Heart left ventricle (tissue), 16 donors: ENCODE results near the gene TTLL11. TPM values are rescaled to one million over a fixed set of nuclear protein-coding genes. Genes with fewer than 3 reads are reported as not detected.

Experiments used
- ATAC-seq, 4 donors: fragments of 200-7000 bp; cut with Tn5 transposase; one replicate each; pipeline ENCODE4 v1.9.1; 2020 to 2022; ENCODE audit warnings: moderate library complexity in 4 of 4, mild to moderate bottlenecking in 3 of 4, moderate number of reproducible peaks in 1 of 4
- DNase-seq, 5 donors: peaks; one replicate each; pipeline ENCODE4 v3.0.0-alpha.2; 2020
- H3K27ac ChIP-seq, 12 donors: fragments of 200-600 bp; sonication (generic) in 4 of 12; one replicate each; pipeline versions ENCODE4 v1.5.0 to v1.8.0; 2016 to 2022; ENCODE audit warnings: mild to moderate bottlenecking in 2 of 12
- H3K27me3 ChIP-seq, 9 donors: fragments of 200-600 bp; sonication (generic) in 2 of 9; one replicate each; pipeline versions ENCODE4 v1.5.1 to v1.8.0; 2016 to 2022; ENCODE audit warnings: mild to moderate bottlenecking in 3 of 9
- H3K36me3 ChIP-seq, 9 donors: fragments of 200-600 bp; sonication (generic) in 2 of 9; one replicate each; pipeline versions ENCODE4 v1.5.0 to v1.8.0; 2018 to 2022; ENCODE audit warnings: mild to moderate bottlenecking in 2 of 9
- H3K4me1 ChIP-seq, 12 donors: fragments of 200-600 bp; sonication (generic) in 4 of 12; one replicate each; pipeline versions ENCODE4 v1.5.0 to v1.8.0; 2016 to 2022; ENCODE audit warnings: mild to moderate bottlenecking in 3 of 12
- H3K4me3 ChIP-seq, 12 donors: fragments of 200-600 bp; sonication (generic) in 4 of 12; one replicate each; pipeline versions ENCODE4 v1.5.0 to v1.8.0; 2017 to 2022; ENCODE audit warnings: mild to moderate bottlenecking in 9 of 12, moderate library complexity in 4 of 12
- H3K9me3 ChIP-seq, 12 donors: fragments of 200-600 bp; sonication (generic) in 4 of 12; one replicate each; pipeline versions ENCODE4 v1.5.0 to v1.8.0; 2016 to 2022; ENCODE audit warnings: mild to moderate bottlenecking in 1 of 12
- POLR2A ChIP-seq, 2 donors: fragments of 450-650 bp; IDR thresholded peaks; one replicate each; pipeline ENCODE4 v1.6.1; 2017; ENCODE audit warnings: antibody characterized with exemption in 2 of 2, mild to moderate bottlenecking in 2 of 2, moderate library complexity in 2 of 2
- WGBS, 4 donors: extraction: QIAGEN DNeasy Blood & Tissue Kit in 2 of 4; methylation state at CpG; one replicate each; pipeline versions ENCODE4 v1.1.5 to v1.1.7; 2013 to 2018; 5-methylcytosine and 5-hydroxymethylcytosine counted together
- intact Hi-C, 10 donors: fragments of 100-400 bp; cut with DNase I; formaldehyde crosslinking; loops; one replicate each; pipeline versions ENCODE4 v1.11.1 to v1.14.2; 2022
- polyA plus RNA-seq, 2 donors: library from polyadenylated mRNA; stranded (reverse); fragments of 200-250 nt; gene quantifications; one replicate each; pipeline ENCODE4 v1.2.3, GENCODE V29; 2013
- total RNA-seq, 9 donors: library from RNA; depleted of rRNA in 2 of 9; stranded (reverse); fragments of >200 nt in 2 of 9; fragmentation: NEBNext Ultra II Directional in 3 of 9; extraction: Animal tissue kit (Norgen Biotek cat#: 25700) in 3 of 9; gene quantifications; one replicate each; pipeline versions ENCODE4 v1.1.0 to v1.2.4, GENCODE V29; 2016 to 2023
- TF ChIP-seq, protein P1 (sequence below), 12 donors: fragments of 200-600 bp; sonication (generic) in 4 of 12; IDR thresholded peaks; one replicate each; pipeline versions ENCODE4 v1.5.0 to v1.8.0; 2018 to 2022; ENCODE audit warnings: antibody characterized with exemption in 12 of 12, mild to moderate bottlenecking in 5 of 12
- donor health status: ischemic (EF 13 %, LVEDD 7.1; RV severe dilation, severe dysfunction).
- donor health status: healthy with polysubstance abuse.
- donor health status: DM: no; HTN: yes; CAD: no.
- donor health status: DM: no; HTN: no; CAD: no.
- donor health status: ischemic (EF 25% LVEDD 6.9; RV normal size, moderate dysfunction).
- donor health status: ischemic (EF 25% LVEDD 5.7; RV mildly dilated, moderate dysfunction).
- donor health status: healthy.
- donor health status: DM: yes; HTN: yes; CAD: no.
- donor health status: ischemic (EF 35%, LVEDD 5.7; RV mildly dilated, moderate dysfunction).
- donor health status: nonischemic (EF 11% LVEDD 7.7; RV severe dilation, severe dysfunction).
- donor health status: DM: yes; HTN: yes; CAD: no.
- donor health status: PGD.
- donor health status: ischemic (EF 29% LVEDD 5.4; RV normal size, mild dysfunction).
- donor health status: nonischemic (EF 23%, LVEDD 6.1; RV moderate dilation, normal function).

TTLL11 gene
- total and polyA plus RNA-seq, 11 donors, result 2.7 to 10.9 (median 7.9) TPM

DNA sequence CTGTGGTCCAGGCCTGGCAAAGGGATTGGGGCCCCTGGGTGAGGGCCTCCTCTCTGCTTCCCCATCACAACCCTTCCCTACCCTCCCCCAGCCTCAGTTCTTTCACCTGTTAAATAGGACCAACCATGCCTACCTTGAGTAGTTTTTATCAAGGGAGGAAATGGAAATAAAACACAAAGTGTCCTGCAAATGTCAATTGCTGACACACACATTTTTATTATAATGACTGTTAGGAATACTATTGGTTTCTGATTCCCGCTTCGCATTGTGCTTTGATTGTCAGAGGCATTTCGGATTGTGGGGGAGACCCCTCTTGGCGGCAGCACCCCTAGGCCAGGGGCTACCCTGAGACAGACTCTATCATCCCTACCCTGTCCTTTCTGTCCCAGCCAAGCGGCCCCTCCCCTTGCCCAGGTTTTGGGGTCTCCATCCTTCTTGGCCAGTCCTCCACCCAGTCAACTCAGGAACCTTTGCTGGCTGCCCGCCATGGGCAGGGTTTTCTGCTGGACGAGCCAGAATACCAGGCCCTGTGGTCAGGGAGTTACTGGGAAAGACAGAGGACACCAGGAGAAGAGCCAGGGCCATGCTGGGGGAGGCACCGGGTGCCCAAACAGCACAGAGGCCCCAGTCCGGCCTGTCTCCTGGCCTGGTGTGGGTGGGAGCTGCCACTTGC, 18.4 kb upstream of the TTLL11 start:
- Histone ChIP-seq H3K27me3 (no peaks in the 10 kb centered on the region), H3K27ac (no peak overlapping the region), H3K9me3 (no peaks in the 10 kb centered on the region), H3K4me3 (no peak overlapping the region), H3K4me1 (peaks cover 0 to 12% (median 5%) of the 10 kb centered on the region in 12 donors), H3K36me3 (no peaks in the 10 kb centered on the region)
- no peak for ATAC-seq
- WGBS, 4 donors, result 88 to 95% (median 92%) methylated on average over 8 to 9 of the region's 9 CpGs
- DNase-seq, result no peak
- TF ChIP-seq, protein P1, sequence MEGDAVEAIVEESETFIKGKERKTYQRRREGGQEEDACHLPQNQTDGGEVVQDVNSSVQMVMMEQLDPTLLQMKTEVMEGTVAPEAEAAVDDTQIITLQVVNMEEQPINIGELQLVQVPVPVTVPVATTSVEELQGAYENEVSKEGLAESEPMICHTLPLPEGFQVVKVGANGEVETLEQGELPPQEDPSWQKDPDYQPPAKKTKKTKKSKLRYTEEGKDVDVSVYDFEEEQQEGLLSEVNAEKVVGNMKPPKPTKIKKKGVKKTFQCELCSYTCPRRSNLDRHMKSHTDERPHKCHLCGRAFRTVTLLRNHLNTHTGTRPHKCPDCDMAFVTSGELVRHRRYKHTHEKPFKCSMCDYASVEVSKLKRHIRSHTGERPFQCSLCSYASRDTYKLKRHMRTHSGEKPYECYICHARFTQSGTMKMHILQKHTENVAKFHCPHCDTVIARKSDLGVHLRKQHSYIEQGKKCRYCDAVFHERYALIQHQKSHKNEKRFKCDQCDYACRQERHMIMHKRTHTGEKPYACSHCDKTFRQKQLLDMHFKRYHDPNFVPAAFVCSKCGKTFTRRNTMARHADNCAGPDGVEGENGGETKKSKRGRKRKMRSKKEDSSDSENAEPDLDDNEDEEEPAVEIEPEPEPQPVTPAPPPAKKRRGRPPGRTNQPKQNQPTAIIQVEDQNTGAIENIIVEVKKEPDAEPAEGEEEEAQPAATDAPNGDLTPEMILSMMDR (IDR thresholded peaks at IDR 0.05), result no peak
- no peak for TF ChIP-seq POLR2A (IDR thresholded peaks at IDR 0.05)
- intact Hi-C loops, result loop anchor here in 1 of 10 donors (5.0 kb wide), 1 partner anchor 246 kb away; no protein-coding TSS in a partner anchor

DNA sequence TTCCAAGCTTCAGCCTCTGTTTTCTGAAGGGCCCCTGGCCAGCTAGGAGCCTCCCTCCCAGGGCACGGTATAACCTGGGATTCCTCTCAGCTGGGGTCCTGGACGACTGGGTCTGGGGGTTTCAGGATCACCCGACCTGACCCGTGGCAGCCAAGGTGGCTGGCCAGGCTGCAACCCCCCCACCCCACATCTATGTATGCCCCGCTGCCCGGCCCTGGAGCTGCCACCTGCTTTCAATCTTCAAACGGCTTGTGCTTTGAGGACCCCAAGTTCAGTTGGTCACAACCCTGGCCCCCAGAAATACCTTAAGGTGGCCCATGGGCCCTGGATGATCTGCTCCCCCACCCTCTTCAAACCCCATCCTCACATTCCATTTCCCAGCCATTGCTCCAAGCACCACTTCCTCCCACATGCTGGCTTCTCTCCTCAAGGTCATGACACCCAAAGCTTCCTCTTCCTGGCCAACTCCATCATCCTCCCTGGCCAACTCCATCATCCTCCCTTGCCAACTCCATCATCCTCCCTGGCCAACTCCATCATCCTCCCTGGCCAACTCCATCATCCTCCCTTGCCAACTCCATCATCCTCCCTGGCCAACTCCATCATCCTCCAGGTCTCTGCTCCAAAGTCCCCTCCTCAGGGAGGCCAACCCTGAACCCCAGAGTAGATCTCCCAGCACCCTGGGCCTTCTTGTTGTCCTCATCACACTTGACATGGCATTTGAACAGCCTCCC, 17.2 kb upstream of the TTLL11 start:
- Histone ChIP-seq H3K9me3 (no peaks in the 10 kb centered on the region), H3K27ac (no peak overlapping the region), H3K4me1 (peaks cover 0 to 17% (median 6%) of the 10 kb centered on the region in 12 donors), H3K36me3 (no peaks in the 10 kb centered on the region), H3K27me3 (no peaks in the 10 kb centered on the region), H3K4me3 (no peak overlapping the region)
- ATAC-seq (no peak), DNase-seq (no peak)
- no peak for TF ChIP-seq POLR2A (IDR thresholded peaks at IDR 0.05)
- TF ChIP-seq, protein P1 (IDR thresholded peaks at IDR 0.05), result no peak
- intact Hi-C loops, result loop anchor here in 1 of 10 donors (5.0 kb wide), 1 partner anchor 247 kb away; no protein-coding TSS in a partner anchor
- WGBS, 4 donors, result 82 to 97% (median 90%) methylated on average over 7 of the region's 7 CpGs

DNA sequence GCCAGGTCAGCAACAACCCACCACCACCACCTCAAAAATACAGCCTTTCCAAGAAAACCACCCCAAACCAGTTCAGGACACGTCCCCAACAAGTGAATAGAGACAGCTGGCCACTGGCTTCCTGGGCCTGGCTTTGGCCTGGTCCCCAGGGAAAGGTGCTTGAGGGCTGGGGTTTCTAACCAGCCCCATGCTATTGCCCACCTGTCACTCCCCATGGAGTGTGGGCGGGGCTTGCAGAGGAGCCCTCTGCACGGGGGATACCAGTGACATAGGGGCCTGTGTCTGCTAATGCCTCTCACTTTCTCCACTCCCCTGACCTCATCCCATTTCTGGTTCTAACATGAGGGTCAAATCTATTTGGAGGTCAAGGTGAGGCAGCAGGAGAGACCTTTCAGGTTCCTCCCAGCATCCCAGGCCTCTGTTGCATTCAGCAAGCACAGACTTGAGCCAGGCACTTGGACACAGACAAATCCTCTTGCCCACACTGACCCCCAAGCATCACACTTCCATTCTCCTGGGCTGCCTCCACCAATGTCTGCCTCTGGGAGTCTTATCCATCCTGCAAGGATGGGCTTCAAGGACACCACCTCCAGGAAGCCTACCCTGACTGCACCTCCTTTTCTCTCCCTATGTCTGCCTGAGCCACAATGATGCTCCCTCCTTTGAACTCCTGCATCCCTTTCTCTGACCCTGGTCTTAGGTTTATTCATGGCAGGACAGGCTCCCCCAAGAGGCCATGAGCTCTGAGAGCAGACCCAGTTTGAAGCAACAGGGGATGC, 16.1 kb upstream of the TTLL11 start:
- WGBS, 4 donors, result 84 to 93% (median 88%) methylated on average over 2 to 3 of the region's 3 CpGs
- no peak overlapping the region for H3K27ac ChIP-seq
- peaks cover 0 to 17% (median 6%) of the 10 kb centered on the region in 12 donors for H3K4me1 ChIP-seq
- no peak overlapping the region for H3K4me3 ChIP-seq
- no peak for ATAC-seq
- H3K36me3 ChIP-seq, result no peaks in the 10 kb centered on the region
- no peaks in the 10 kb centered on the region for H3K27me3 ChIP-seq
- intact Hi-C loops, result no loop called here
- H3K9me3 ChIP-seq, result peaks cover 0 to 3% (median 0%) of the 10 kb centered on the region in 12 donors
- DNase-seq, result no peak
- TF ChIP-seq, protein P1 (IDR thresholded peaks at IDR 0.05), result no peak
- no peak for TF ChIP-seq POLR2A (IDR thresholded peaks at IDR 0.05)
